ENCODE measurements around the gene MYNN. TPM values are rescaled to one million over a fixed set of nuclear protein-coding genes. Genes with fewer than 3 reads are reported as not detected.

The MYNN gene
- total and polyA plus RNA-seq, 9 of the 15 experiments (the other 6 are each of a cell fraction or from before 2014, with no cell fraction given), result 10.4 to 35.7 (median 21.3) TPM

- TF ChIP-seq ZNF407 (IDR thresholded peaks at IDR 0.05; ENCODE audit: low read depth) (peak; percentile 78), RNF2 (IDR thresholded peaks at IDR 0.05) (0 out of 2 replicates have a peak, but pooled peaks have one; percentile 56), SOX6 (IDR thresholded peaks at IDR 0.05) (peak; percentile 43; the same call in 1 of the 2 replicates), ZFX (CRISPR knock-in tag; IDR thresholded peaks at IDR 0.05) (no peak), CHCHD3 (CRISPR knock-in tag; IDR thresholded peaks at IDR 0.05) (0 out of 2 replicates have a peak, but pooled peaks have one; percentile 46), ZNF764 (CRISPR knock-in tag; IDR thresholded peaks at IDR 0.05; ENCODE audit: low read depth) (peak; percentile 75; the same call in 1 of the 2 replicates), L3MBTL2 (IDR thresholded peaks at IDR 0.05) (no peak), MTA1 (IDR thresholded peaks at IDR 0.05; ENCODE audit: borderline replicate concordance) (peak; percentile 57; the same call in 1 of the 2 replicates), BHLHE40 (IDR thresholded peaks at IDR 0.05; ENCODE audit: low read length) (peak; percentile 40; the same call in 1 of the 2 replicates), AFF1 (IDR thresholded peaks at IDR 0.05; ENCODE audit: low read depth in 1 of 2, partially characterized antibody in 2 of 2) (peak in 1 of 2 experiments; percentile 81), VEZF1 (CRISPR knock-in tag; IDR thresholded peaks at IDR 0.05) (peak; percentile 45)
These were observed 1.5 kb upstream of the MYNN start (continued) for GRCh38 chr3:169771497-169772304.

Measured in K562 (cell line).